NCI-H446 treated with DMSO at 0.1 percent for 48 hours (cell line): ENCODE data around the gene COPS4.

Experiments
- DNase-seq: peaks from one replicate; lab custom pipeline; 2025; lab: John Stamatoyannopoulos, UW

Gene COPS4

DNA sequence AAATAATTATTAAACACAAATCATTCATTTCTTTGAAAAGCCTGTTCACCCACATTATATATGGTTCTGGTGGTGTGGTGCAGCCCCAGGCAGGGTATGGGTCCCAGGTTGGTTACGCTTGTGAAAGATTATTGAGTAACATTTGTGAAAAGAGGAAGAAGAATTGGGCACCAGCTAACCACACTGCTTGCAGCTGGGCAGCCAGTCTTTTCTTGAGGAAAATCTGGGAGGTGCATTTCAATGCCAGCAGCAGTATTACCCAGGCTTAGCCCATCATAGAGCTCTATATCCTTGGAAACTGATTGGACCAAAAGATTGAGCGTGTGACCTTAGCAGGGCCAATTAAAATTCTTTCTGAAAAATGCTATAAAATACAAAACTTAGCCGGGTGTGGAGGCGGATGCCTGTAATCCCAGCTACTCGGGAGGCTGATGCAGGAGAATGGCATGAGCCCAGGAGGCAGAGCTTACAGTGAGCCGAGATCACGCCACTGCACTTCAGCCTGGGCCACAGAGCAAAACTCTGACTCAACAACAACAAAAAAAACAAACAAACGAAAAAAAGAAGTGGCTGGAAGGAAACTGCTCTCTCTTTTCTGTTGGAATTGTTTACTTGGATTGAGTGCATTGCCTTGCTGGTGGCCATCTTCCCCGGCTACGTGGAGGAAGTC lies 89.3 kb downstream of the COPS4 start:
- no peak for DNase-seq
